ENCODE data around the gene ACSBG1.

The ACSBG1 gene

GRCh38 chr15:78237146-78237545 lies 2.8 kb upstream of the ACSBG1 start:
- H3K4me3 ChIP-seq (ENCODE audit: low read length in 2 of 2): no peak overlapping the region
- no peaks in the 10 kb centered on the region for H3K4me1 ChIP-seq (ENCODE audit: control insufficient read depth, insufficient read depth, low read length)
- no peaks in the 10 kb centered on the region for H3K27me3 ChIP-seq (ENCODE audit: control insufficient read depth in 1 of 2, insufficient read depth in 2 of 2, low read length in 2 of 2)
- H3K9ac ChIP-seq (ENCODE audit: low read length in 2 of 2): no peak overlapping the region
- no peak overlapping the region for H3K27ac ChIP-seq (ENCODE audit: low read length)
- no peaks in the 10 kb centered on the region for H3K9me3 ChIP-seq (ENCODE audit: control insufficient read depth in 2 of 2, low read length in 2 of 2)
- H3K36me3 ChIP-seq (ENCODE audit: control insufficient read depth in 2 of 2, insufficient read depth in 2 of 2, low read length in 2 of 2): no peaks in the 10 kb centered on the region

DNA sequence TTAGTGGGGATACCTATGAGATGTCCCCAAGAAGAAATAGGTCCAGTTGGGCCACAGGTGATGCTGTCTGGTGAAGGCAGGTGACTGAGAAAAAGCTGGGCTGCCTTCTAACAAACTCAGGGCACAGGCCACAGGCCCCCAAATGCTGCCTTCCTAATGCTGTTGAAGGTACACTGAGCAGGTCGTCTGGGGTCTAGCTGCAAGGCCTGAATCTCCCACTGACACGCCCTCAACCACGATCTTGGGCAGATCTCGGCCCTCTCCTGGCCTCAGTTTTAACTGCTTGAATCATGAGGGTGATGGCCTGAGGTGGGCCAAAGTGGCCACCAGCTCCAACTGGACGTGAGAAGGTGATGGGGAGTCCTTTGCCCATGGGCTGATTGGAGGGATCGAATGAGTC lies 2.1 kb upstream of the ACSBG1 start:
- Histone ChIP-seq H3K36me3 (ENCODE audit: control insufficient read depth in 2 of 2, insufficient read depth in 2 of 2, low read length in 2 of 2) (no peaks in the 10 kb centered on the region), H3K27ac (ENCODE audit: low read length) (no peak overlapping the region), H3K4me3 (ENCODE audit: low read length in 2 of 2) (no peak overlapping the region), H3K4me1 (ENCODE audit: control insufficient read depth, insufficient read depth, low read length) (no peaks in the 10 kb centered on the region), H3K27me3 (ENCODE audit: control insufficient read depth in 1 of 2, insufficient read depth in 2 of 2, low read length in 2 of 2) (no peaks in the 10 kb centered on the region), H3K9ac (ENCODE audit: low read length in 2 of 2) (no peak overlapping the region), H3K9me3 (ENCODE audit: control insufficient read depth in 2 of 2, low read length in 2 of 2) (no peaks in the 10 kb centered on the region)

DNA sequence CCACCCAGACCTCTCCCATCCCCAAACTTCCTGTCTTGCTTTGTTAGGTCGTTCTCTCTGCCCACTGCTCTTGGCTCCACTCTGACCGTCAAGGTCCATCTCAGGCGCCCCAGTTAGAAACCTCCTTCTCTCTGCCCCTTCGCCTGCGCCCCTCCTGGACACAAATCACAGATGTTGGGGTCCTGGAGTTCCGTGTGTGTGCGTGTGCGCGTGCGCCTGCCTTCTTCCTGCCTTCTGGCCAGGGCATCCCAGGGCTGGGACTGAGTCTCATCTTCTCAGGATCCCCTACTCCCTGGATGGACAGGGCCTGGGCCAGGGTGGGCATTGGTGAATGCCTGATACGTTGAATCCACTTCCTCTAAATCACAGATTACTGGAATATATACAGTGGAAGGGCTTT lies 869 bp downstream of the ACSBG1 start:
- Histone ChIP-seq H3K36me3 (ENCODE audit: control insufficient read depth in 2 of 2, insufficient read depth in 2 of 2, low read length in 2 of 2) (no peaks in the 10 kb centered on the region), H3K4me3 (ENCODE audit: low read length in 2 of 2) (no peak overlapping the region), H3K27me3 (ENCODE audit: control insufficient read depth in 1 of 2, insufficient read depth in 2 of 2, low read length in 2 of 2) (no peaks in the 10 kb centered on the region), H3K27ac (ENCODE audit: low read length) (no peak overlapping the region), H3K9ac (ENCODE audit: low read length in 2 of 2) (no peak overlapping the region), H3K4me1 (ENCODE audit: control insufficient read depth, insufficient read depth, low read length) (no peaks in the 10 kb centered on the region), H3K9me3 (ENCODE audit: control insufficient read depth in 2 of 2, low read length in 2 of 2) (no peaks in the 10 kb centered on the region)

DNA sequence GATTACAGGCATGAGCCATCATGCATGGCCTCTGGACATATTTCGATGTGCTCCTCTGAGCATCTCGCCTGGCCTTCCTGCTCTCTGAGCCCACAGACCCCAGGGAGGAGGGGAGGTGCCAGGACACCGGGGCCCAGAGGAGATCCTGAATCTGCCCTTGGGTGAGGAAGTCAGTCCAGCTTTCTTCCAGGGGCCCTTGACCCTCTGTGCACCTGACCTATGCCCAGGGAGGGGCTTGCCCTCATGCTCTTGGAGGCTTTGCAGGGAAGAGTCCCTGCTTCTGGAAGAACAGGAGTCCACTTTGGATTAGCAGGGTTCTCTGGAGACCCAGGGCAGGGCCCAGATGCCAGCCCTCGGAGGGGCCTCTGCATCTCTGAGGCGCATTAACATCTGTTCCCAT lies 1.4 kb downstream of the ACSBG1 start:
- Histone ChIP-seq H3K9me3 (ENCODE audit: control insufficient read depth in 2 of 2, low read length in 2 of 2) (no peaks in the 10 kb centered on the region), H3K27ac (ENCODE audit: low read length) (no peak overlapping the region), H3K4me3 (ENCODE audit: low read length in 2 of 2) (no peak overlapping the region), H3K9ac (ENCODE audit: low read length in 2 of 2) (no peak overlapping the region), H3K4me1 (ENCODE audit: control insufficient read depth, insufficient read depth, low read length) (no peaks in the 10 kb centered on the region), H3K27me3 (ENCODE audit: control insufficient read depth in 1 of 2, insufficient read depth in 2 of 2, low read length in 2 of 2) (no peaks in the 10 kb centered on the region), H3K36me3 (ENCODE audit: control insufficient read depth in 2 of 2, insufficient read depth in 2 of 2, low read length in 2 of 2) (no peaks in the 10 kb centered on the region)

GRCh38 chr15:78229431-78230406 lies 4.6 kb downstream of the ACSBG1 start:
- Histone ChIP-seq H3K36me3 (ENCODE audit: control insufficient read depth in 2 of 2, insufficient read depth in 2 of 2, low read length in 2 of 2) (no peaks in the 10 kb centered on the region), H3K27ac (ENCODE audit: low read length) (no peak overlapping the region)

GRCh38 chr15:78228356-78228996 lies 5.9 kb downstream of the ACSBG1 start:
- Histone ChIP-seq H3K36me3 (ENCODE audit: control insufficient read depth in 2 of 2, insufficient read depth in 2 of 2, low read length in 2 of 2) (no peaks in the 10 kb centered on the region), H3K9ac (ENCODE audit: low read length in 2 of 2) (no peak overlapping the region), H3K4me1 (ENCODE audit: control insufficient read depth, insufficient read depth, low read length) (no peaks in the 10 kb centered on the region), H3K27me3 (ENCODE audit: control insufficient read depth in 1 of 2, insufficient read depth in 2 of 2, low read length in 2 of 2) (no peaks in the 10 kb centered on the region), H3K4me3 (ENCODE audit: low read length in 2 of 2) (no peak overlapping the region), H3K27ac (ENCODE audit: low read length) (no peak overlapping the region), H3K9me3 (ENCODE audit: control insufficient read depth in 2 of 2, low read length in 2 of 2) (peaks cover 0 to 5% of the 10 kb centered on the region in 2 donors)

More at GRCh38 chr15:78229431-78230406, 4.6 kb downstream of the ACSBG1 start:
- peaks cover 0 to 5% of the 10 kb centered on the region in 2 donors for H3K9me3 ChIP-seq (ENCODE audit: control insufficient read depth in 2 of 2, low read length in 2 of 2)
- H3K27me3 ChIP-seq (ENCODE audit: control insufficient read depth in 1 of 2, insufficient read depth in 2 of 2, low read length in 2 of 2): no peaks in the 10 kb centered on the region
- H3K4me3 ChIP-seq (ENCODE audit: low read length in 2 of 2): no peak overlapping the region
- H3K9ac ChIP-seq (ENCODE audit: low read length in 2 of 2): no peak overlapping the region
- no peaks in the 10 kb centered on the region for H3K4me1 ChIP-seq (ENCODE audit: control insufficient read depth, insufficient read depth, low read length)

- Histone ChIP-seq H3K4me1 (ENCODE audit: control insufficient read depth, insufficient read depth, low read length) (no peaks in the 10 kb centered on the region), H3K27ac (ENCODE audit: low read length) (no peak overlapping the region), H3K9ac (ENCODE audit: low read length in 2 of 2) (no peak overlapping the region), H3K4me3 (ENCODE audit: low read length in 2 of 2) (no peak overlapping the region), H3K9me3 (ENCODE audit: control insufficient read depth in 2 of 2, low read length in 2 of 2) (peaks cover 0 to 5% of the 10 kb centered on the region in 2 donors), H3K36me3 (ENCODE audit: control insufficient read depth in 2 of 2, insufficient read depth in 2 of 2, low read length in 2 of 2) (no peaks in the 10 kb centered on the region), H3K27me3 (ENCODE audit: control insufficient read depth in 1 of 2, insufficient read depth in 2 of 2, low read length in 2 of 2) (no peaks in the 10 kb centered on the region)
Observed at GRCh38 chr15:78225783-78226541, 8.4 kb downstream of the ACSBG1 start.

- Histone ChIP-seq H3K9ac (ENCODE audit: low read length in 2 of 2) (no peak overlapping the region), H3K27ac (ENCODE audit: low read length) (no peak overlapping the region), H3K9me3 (ENCODE audit: control insufficient read depth in 2 of 2, low read length in 2 of 2) (peaks cover 0 to 5% of the 10 kb centered on the region in 2 donors), H3K27me3 (ENCODE audit: control insufficient read depth in 1 of 2, insufficient read depth in 2 of 2, low read length in 2 of 2) (no peaks in the 10 kb centered on the region), H3K4me3 (ENCODE audit: low read length in 2 of 2) (no peak overlapping the region), H3K4me1 (ENCODE audit: control insufficient read depth, insufficient read depth, low read length) (no peaks in the 10 kb centered on the region), H3K36me3 (ENCODE audit: control insufficient read depth in 2 of 2, insufficient read depth in 2 of 2, low read length in 2 of 2) (no peaks in the 10 kb centered on the region)
Observed at GRCh38 chr15:78224023-78224411, 10.3 kb downstream of the ACSBG1 start.

GRCh38 chr15:78223396-78224022 lies 10.9 kb downstream of the ACSBG1 start:
- H3K4me3 ChIP-seq (ENCODE audit: low read length in 2 of 2): no peak overlapping the region
- H3K27ac ChIP-seq (ENCODE audit: low read length): no peak overlapping the region
- H3K9ac ChIP-seq (ENCODE audit: low read length in 2 of 2): no peak overlapping the region
- peaks cover 0 to 5% of the 10 kb centered on the region in 2 donors for H3K9me3 ChIP-seq (ENCODE audit: control insufficient read depth in 2 of 2, low read length in 2 of 2)
- H3K4me1 ChIP-seq (ENCODE audit: control insufficient read depth, insufficient read depth, low read length): no peaks in the 10 kb centered on the region
- H3K27me3 ChIP-seq (ENCODE audit: control insufficient read depth in 1 of 2, insufficient read depth in 2 of 2, low read length in 2 of 2): no peaks in the 10 kb centered on the region
- no peaks in the 10 kb centered on the region for H3K36me3 ChIP-seq (ENCODE audit: control insufficient read depth in 2 of 2, insufficient read depth in 2 of 2, low read length in 2 of 2)

DNA sequence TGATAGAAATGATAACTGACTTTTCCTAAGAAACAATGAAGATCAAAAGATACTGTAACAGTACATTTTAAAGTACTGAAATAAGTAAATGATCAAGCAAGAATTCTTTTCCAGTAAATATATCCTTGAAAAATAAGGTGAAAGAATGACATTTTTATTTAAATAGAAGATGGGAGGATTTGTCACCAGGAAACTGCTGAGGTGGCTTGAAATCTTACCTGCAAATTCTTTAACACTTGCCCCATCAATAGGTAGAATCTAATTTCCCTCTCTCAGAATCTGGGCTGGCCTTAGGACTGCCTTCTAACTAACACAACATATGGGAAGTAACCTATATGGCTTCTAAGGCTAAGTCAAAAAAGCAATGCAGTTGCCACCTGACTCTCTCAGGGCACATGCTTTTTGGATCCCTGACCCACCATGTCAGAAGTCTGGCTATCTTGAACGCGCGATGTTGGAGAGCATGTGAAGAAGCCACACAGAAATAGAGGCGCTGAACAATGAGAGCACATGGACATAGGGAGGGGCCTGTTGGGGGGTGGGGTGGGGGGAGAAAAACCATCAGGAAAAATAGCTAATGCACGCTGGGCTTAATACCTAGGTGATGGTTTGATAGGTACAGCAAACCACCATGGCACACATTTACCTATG lies 11.5 kb downstream of the ACSBG1 start:
- H3K4me3 ChIP-seq (ENCODE audit: low read length in 2 of 2): no peak overlapping the region
- H3K36me3 ChIP-seq (ENCODE audit: control insufficient read depth in 2 of 2, insufficient read depth in 2 of 2, low read length in 2 of 2): no peaks in the 10 kb centered on the region
- no peak overlapping the region for H3K9ac ChIP-seq (ENCODE audit: low read length in 2 of 2)
- H3K27me3 ChIP-seq (ENCODE audit: control insufficient read depth in 1 of 2, insufficient read depth in 2 of 2, low read length in 2 of 2): no peaks in the 10 kb centered on the region
- peaks cover 0 to 5% of the 10 kb centered on the region in 2 donors for H3K9me3 ChIP-seq (ENCODE audit: control insufficient read depth in 2 of 2, low read length in 2 of 2)
- H3K27ac ChIP-seq (ENCODE audit: low read length): no peak overlapping the region
- no peaks in the 10 kb centered on the region for H3K4me1 ChIP-seq (ENCODE audit: control insufficient read depth, insufficient read depth, low read length)

Data from stomach smooth muscle (tissue), 2 donors.